Stimulated activated CD8-positive, alpha-beta memory T cell treated with anti-CD3 and anti-CD28 coated beads, Interleukin-4, amount 100 ng/mL, for 48 hours (primary cell): ENCODE results near the gene PTCD1.
"Not testable (repeated sequence)": the region's sequence is repeated elsewhere in the genome, so short reads cannot be mapped to it uniquely, and the experiment has no call there.

Experiments
- DNase-seq: peaks from one replicate; pipeline ENCODE4 v3.0.0-alpha.2; 2020

Gene PTCD1

DNA sequence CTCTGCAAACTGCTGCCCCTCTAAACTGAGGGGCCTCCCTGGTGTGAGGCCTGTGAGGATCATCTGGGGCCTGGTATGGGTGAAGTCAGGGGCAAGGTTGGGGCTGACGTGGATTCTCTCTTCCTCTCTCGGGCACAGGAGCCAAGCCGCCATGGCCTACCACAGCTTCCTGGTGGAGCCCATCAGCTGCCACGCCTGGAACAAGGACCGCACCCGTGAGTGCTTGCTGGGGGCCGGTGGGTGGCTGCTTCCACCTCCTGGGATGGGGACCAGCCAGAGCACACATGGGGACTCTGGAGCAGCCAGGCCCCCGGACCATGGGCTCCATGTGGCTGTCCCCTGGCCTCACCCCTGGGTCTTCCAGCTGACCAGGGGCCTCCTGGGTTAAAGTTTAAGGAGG, 53.0 kb downstream of the PTCD1 start:
- no peak for DNase-seq

DNA sequence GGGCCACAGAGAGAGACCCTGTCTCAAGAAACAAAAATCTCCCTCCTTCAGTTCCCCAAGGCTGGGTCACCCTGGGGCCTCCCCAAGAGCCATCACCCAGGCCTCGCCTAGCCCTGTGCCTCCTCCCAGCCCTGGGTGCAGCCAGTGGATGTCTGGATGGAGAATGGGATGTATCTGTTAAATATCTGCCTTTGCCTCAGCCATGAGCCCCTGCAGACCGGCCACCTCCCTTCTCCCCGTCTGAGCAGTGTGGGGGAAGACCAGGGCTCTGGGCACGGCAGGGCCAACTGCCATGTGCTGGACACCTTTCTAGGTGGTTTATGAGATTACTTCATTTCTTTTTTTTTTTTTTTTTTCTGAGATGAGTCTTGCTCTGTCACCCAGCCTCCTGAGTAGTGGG, 54.1 kb downstream of the PTCD1 start:
- no peak for DNase-seq

DNA sequence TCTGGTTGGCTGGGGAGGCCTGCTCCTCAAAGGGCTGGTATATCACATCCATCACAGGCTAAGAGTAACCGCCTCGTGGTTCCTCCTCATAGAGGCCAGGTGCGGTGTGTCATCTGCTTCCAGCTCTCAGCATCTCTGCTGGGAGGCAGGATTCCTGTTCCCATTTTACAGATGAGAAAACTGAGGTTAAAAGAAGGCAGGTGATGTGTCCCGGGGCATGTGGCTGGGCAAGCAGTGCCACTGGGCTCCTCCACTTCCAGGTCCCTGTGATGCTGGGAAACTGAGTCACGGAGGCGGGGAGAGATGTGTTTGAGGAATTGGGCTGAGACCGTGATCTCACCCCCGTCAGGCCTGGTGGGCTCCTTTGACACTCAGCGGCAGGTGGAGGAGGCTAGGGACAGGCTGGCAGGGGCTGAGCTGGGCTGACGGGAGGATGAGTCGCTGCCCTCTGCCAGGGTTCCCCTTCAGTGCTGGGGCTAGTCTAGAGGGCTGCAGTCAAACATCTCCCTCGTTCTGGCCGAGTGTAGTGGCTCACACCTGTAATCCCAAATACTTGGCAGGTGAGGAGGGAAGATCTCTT, 54.7 kb downstream of the PTCD1 start:
- DNase-seq: no peak

GRCh38 chr7:99383203-99383602, 55.4 kb downstream of the PTCD1 start:
- no peak for DNase-seq

- no peak for DNase-seq
These were observed 56.9 kb downstream of the PTCD1 start for GRCh38 chr7:99381664-99382075.

DNA sequence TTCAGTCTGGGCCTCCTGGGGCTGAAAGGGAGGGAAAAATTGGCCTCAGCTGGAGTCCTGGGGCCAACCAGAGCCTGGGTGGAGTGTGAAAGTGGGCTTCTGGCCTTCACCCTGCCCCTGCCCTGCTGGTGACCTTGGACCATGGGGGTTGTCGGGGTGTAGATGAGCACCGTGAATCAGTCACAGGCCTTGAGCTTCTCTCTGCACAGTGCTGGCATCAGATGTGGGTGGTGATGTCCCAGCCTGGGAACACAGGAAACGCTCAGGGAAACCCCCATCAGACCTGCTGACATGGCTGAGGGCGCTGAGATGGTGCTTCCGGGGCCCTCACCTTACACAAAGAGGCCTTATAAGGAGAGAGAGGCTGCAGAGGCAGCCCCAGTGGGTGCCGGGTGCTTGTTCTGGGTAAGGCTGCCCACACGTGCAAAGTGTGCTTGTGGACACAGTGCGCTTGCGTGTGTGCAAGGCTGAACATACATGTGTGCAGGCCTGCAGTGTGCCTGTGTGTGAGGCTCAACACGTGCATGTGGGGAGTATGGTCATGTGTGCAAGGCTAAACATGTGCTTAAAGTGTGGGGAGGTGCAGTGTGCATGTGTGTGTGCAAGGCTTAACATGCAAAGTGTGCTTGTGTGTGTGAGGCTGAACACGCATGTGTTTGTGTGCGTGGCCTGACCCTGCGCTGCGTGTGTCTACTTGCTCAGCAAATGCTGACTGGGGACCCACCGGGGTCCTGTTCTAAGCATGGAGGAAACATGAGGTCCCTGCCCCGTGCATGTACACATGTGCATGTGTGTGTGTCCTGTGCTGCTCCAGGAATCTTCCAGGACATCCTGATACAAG, 57.6 kb downstream of the PTCD1 start:
- peak; percentile 89 for DNase-seq

DNA sequence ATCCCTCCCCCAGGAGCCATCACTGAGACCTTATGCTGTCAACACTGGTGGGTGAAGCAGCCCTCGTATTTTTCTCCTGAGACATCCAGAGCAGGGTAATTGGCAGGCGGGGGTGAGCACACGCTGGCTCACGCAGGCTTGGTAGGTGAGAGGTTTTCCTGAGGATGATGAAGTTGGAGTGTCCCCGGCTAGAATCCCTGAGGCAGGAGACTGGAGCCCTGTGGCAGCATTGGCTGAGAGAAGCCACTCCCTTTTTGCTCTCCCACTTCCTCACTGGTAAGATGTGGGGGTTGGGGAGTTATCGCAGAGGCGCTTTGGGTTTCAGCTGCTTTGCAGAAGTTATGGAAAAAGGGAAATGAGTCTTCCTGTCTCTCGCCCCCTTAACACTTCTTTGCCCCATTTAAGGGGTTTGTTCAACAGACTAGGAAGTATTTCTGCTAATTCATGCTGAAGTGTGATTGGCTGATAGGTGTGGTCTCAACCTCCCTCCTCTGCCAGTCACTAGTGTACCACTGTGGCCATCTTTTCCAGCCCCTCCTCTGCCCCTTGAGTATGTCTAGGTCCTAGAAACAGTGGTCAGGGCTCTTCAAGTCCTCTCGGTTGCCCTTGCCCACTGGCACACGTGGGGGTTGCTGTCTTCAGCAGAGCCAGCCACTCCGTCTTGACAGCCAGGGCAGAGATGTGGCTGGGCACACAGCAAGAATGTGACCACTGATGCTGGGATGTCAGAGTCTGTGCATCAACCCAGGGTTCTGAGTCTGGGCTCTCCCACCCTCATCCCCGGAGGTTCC, 58.4 kb downstream of the PTCD1 start:
- DNase-seq: peak; percentile 61

DNA sequence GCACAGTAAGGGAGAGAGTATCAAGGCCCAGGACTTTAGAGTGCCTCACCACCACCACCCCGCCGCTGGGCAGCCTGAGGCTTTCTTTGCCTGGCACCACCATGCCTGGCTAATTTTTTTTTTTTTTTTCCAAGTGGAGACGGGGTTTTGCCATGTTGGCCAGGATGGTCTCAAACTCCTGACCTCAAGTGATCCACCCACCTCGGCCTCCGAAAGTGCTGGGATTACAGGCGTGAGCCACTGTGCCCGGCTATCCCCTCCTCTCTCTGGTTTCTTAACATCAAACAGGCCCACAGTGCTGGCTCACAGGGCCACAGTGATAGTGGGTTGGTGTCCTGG, 58.9 kb downstream of the PTCD1 start:
- DNase-seq: not testable (repeated sequence)

DNA sequence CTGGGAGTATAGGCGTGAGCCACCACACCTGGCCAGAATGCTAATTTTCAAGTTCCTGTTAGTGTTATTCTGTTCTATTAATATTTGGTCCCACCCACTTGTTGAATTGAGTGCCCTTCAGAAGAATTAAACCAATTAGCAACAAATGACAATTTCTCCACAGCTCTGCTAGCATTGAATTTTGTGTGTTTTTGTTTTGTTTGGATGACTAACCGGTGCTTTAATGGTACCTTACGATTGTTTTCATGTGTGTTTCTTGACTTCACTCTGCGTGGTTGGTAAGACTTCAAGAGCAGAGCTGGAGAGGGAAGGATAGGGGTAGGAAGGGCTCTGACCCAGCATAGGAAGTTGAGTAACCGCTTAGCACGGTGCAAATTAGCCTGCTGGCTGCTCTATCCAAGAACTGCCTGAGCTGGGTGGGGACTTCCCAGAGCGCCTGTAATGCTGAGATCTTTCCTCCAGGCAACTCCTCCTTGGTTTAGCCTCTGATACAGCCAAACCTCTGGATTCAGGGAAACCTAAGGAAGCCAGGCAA, 59.5 kb downstream of the PTCD1 start:
- DNase-seq: peak; percentile 62

DNA sequence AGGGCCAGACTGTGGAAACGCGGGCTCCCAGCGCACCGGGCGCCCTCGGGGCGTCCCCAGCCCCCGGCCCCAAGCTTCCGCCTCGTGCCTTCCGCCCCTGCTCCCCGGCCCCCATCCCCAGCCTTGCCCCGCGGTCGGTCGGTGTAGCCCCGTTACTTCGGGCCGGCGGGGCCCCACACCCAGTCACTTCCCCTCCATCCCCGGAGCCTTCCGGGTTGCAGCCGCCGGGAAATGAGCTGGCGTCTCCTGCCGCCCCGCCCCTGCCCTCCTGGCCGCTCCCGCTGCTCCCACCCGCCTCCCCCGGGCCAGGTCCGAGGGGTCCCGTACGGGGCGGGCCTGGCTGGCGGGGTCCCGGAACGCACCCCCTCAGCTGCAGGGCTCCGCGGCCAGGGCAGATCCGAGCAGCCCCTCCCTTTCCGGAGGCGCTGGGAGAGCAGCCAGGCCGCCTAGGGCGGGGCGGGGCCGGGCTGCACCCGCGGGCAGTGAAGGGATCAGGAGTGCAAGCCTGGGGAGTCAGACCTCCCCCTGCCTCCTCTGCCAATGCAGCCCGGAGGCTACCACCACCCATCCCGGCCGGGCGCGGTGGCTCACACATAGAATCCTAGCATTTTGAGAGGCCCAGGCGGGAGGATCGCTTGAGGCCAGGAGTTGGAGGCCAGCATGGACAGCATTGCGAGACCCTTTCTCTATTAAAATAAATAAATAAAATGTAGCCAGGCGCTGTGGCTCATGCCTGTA, 63.4 kb downstream of the PTCD1 start:
- peak; percentile 77 for DNase-seq

DNA sequence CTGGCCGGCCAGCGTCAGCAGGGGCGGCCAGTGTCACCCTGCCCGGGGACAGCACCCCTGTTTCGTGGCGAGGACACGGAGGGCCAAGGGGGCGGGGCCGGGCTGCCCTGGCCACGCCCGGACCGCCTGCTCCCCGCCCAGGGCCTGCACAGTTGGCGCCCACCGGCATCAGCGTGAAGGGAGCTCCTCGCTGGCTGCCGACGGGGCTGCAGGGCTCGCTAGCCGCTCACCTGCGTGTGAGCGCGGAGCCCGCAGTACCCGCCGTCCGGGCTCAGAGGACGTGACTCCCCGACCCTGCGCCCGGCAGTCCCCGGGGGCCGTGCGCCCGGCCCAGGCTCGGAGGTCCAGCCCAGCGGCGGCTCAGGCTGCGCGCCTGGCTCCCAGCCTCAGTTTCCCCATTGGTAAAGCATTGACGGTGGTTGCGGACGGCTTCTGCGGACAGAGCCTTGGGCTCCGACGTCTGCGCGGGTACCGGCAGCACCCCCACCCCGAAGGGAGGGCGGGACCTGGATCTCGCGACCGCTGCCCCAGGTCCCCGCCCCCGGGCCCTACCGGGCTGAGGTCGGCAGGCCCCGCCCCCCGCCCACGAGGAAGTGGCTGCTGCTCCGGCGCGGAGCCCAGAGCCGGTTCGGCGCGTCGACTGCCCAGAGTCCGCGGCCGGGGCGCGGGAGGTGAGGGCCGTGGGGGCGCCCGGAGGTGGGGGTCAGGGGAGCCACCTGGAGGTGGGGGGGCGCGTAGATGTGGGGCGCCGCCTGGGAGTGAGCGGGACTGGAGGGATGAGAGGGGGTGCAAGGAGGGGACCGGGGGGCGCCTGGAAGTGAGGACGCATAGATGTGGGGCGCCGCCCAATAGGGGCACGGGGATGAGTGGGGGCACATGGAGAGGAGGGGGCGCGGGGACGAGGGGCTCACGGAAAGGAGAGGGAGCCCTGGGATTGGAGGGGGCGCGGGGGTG, 64.2 kb downstream of the PTCD1 start, which contains the start of gene ARPC1B:
ARPC1B (plus strand) TSS at position 620 of the 954 bp plus-strand sequence. CDS start 10,985 bp downstream, outside the sequence.
- DNase-seq: peak; percentile 90

GRCh38 chr7:99373091-99374066, 65.2 kb downstream of the PTCD1 start:
- DNase-seq: no peak

DNA sequence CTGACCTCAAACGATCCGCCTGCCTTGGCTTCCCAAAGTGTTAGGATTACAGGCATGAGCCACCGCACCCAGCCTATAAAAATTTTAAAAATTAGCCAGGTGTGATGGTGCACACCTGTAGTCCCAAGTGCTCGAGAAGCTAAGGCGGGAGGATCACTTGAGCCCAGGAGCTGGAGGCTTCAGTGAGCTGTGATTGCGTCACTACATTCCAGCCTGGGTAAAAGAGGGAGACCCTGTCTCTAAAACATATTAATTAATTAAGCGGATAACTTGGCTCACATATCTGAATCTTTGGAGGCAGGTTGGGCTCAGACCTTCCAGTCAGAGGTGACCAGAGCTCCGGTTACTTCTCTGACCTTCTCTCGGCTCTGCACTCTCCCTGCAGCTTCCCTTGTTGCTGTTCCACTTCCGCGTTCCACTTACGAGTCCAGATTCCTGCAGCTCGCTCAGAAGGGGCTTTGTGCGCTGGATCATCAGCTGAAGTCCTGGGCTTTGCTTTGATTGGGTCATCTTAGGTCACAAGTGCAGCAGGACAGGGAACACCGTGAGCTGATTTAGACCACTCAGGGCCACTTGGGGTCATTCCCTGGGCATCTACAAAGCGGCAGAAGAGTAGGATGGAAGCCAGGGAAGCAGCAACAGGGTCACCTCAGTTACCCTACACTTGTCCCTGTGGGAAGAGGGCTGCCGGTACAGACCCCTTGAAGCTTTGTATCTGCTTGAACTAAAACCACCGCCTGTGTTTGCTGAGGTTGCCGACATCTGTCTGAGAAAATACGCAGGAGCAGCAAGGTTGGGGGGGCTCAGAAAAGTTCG, 66.1 kb downstream of the PTCD1 start:
- DNase-seq: no peak

DNA sequence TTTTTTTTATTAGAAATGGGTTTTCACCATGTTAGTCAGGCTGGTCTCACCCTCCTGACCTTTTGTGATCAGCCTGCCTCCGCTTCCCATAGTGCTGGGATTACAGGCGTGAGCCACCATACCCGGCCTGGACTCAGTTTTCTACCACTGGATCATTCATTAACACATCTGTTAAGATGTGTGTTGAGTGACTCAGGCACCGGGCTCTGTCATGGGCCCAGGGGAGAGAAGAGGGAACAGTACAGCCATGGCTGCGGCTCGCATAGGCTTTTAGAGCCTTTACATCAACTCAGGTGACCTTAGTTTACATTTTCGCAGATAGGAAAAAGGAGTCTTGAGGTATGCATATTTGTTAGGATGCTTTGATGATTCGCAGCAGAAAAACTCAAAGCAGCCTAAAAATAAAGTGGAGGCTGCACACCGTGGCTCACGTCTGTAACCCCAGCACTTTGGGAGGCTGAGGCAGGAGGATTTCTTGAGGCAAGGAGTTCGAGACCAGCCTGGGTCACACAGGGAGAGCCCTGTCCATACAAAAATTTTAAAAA, 67.2 kb downstream of the PTCD1 start:
- no peak for DNase-seq

DNA sequence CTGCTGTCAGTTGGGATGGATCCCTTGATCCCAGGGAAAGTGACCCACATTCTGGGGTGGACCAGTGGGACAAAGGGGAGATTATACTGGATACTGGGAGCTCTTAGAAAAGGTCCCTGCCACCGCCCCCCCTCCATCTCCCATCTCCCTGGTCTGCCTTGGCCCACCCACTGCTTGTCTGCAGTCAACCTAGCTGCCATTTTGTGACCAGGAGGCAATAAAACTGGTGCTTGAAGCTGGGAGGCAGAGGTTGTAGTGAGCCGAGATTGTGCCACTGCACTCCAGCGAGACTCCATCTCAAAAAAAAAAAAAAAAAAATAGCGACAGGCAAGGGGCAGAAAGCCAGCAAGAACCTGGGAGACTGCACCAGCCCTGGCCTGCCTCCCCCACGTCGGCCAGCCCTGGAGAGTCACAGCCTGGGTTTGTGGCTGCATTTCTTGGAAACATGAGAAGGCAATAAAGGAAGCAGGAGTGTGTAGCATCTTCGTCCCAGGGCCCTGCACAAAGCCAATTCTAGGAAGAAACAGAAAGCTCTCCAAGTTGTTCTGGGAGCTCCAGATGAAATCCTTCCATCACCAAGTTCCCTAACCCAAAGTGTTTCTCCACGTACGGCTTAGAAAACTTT, 68.7 kb downstream of the PTCD1 start:
- DNase-seq: no peak

DNA sequence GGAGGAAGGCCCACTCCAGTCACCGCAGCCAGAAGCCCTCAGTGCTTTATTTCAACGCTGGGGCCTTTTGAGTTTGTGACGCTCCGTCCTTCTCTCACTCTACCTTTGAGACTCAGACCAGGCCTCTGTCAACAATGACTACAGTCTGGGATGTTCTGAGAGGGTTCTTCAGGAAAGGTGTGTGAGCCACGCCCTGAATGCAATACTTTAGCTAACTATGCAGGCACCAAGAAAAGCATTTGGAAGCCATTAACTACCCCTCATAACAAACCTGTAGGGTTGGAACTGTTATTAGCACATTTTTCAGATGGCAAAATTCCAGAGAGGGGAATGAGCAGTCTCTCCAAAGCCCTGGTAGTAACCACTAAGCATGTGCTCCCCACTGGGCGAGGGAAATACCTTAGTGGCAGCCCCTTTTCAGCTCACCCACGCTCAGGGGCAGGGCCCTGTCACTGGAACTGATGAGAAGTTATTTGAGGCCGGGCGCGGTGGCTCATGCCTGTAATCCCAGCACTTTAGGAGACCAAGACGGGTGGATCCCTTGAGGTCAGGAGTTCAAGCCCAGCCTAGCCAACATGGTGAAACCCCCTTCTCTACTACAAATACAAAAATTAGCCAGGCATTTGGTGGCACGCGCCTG, 69.7 kb downstream of the PTCD1 start:
- DNase-seq: no peak
